HG03196 (cell line): ENCODE results near the gene UBR4.

Experiments used
- ATAC-seq: cut with Tn5 transposase; IDR thresholded peaks from one replicate; pipeline ENCODE4 v1.9.1; 2021; ENCODE audit not compliant: unreplicated experiment

UBR4 gene

GRCh38 chr1:19074361-19074901, 135.6 kb downstream of the UBR4 start:
- ATAC-seq: no peak

- ATAC-seq: no peak
Observed at GRCh38 chr1:19073311-19074186, 136.5 kb downstream of the UBR4 start.

- no peak for ATAC-seq
Observed at GRCh38 chr1:19072285-19072981, 137.6 kb downstream of the UBR4 start.

GRCh38 chr1:19071674-19072281, 138.3 kb downstream of the UBR4 start:
- ATAC-seq: no peak

GRCh38 chr1:19070891-19071621, 139.0 kb downstream of the UBR4 start:
- ATAC-seq: no peak

GRCh38 chr1:19070197-19070651, 139.8 kb downstream of the UBR4 start:
- no peak for ATAC-seq

GRCh38 chr1:19068639-19069276, 141.3 kb downstream of the UBR4 start:
- no peak for ATAC-seq

- ATAC-seq: no peak
Observed at GRCh38 chr1:19067912-19068638, 142.0 kb downstream of the UBR4 start.

- ATAC-seq: no peak
Observed at GRCh38 chr1:19067182-19067911, 142.7 kb downstream of the UBR4 start.

GRCh38 chr1:19066874-19067181, 143.2 kb downstream of the UBR4 start:
- no peak for ATAC-seq

- no peak for ATAC-seq
Observed at GRCh38 chr1:19066248-19066873, 143.7 kb downstream of the UBR4 start.

- no peak for ATAC-seq
Observed at GRCh38 chr1:19065526-19066247, 144.4 kb downstream of the UBR4 start.

- no peak for ATAC-seq
Observed at GRCh38 chr1:19064906-19065450, 145.1 kb downstream of the UBR4 start.

GRCh38 chr1:19063122-19063521, 146.9 kb downstream of the UBR4 start:
- ATAC-seq: no peak

GRCh38 chr1:19062258-19063029, 147.6 kb downstream of the UBR4 start:
- no peak for ATAC-seq

GRCh38 chr1:19061798-19062197, 148.3 kb downstream of the UBR4 start:
- ATAC-seq: no peak

GRCh38 chr1:19061343-19061742, 148.7 kb downstream of the UBR4 start:
- ATAC-seq: no peak
